Uterus (tissue), 2 donors: ENCODE data around the gene ZIC1.

Experiments used
- CTCF ChIP-seq, 4 experiments: fragments of 200-600 bp in 2 of 4; fragments of 450-650 bp in 2 of 4; sonication (generic) in 2 of 4; IDR thresholded peaks; one replicate each; pipeline ENCODE4 v1.5.1; 2016 to 2019; ENCODE audit warnings: antibody characterized with exemption in 4 of 4, mild to moderate bottlenecking in 2 of 4, moderate library complexity in 1 of 4
- POLR2A ChIP-seq, 2 donors: fragments of 450-650 bp; IDR thresholded peaks; one replicate each; pipeline ENCODE4 v1.6.1; 2016; ENCODE audit warnings: antibody characterized with exemption in 2 of 2, mild to moderate bottlenecking in 1 of 2, moderate library complexity in 1 of 2

GRCh38 chr3:147373301-147373700 is 35.9 kb upstream of the ZIC1 start:
- TF ChIP-seq CTCF (IDR thresholded peaks at IDR 0.05) (no peak), POLR2A (IDR thresholded peaks at IDR 0.05) (no peak)
